CD4-positive, alpha-beta T cell treated with Interleukin-1 beta for 1 hour (primary cell): ENCODE measurements around the gene IDS.
"Not testable (repeated sequence)": the region's sequence is repeated elsewhere in the genome, so short reads cannot be mapped to it uniquely, and the experiment has no call there.

Experiments used
- DNase-seq, 2 donors: peaks; one replicate each; pipeline ENCODE4 v3.0.0-alpha.2; 2020 to 2022

The IDS gene

GRCh38 chrX:149504915-149505651, at the start of gene IDS:
Gene IDS, minus strand, starts transcription at chrX:149505306. Its CDS starts 169 bp downstream, at chrX:149505137.
- peak; percentile 91 to 93 for DNase-seq

- not testable (repeated sequence) for DNase-seq
Observed at GRCh38 chrX:149551939-149552248, 46.8 kb upstream of the IDS start.

- DNase-seq = not testable (repeated sequence)
Observed at GRCh38 chrX:149551245-149551938, 46.3 kb upstream of the IDS start.

GRCh38 chrX:149550454-149550853, 45.3 kb upstream of the IDS start:
- not testable (repeated sequence) for DNase-seq

- DNase-seq = not testable (repeated sequence)
Observed at GRCh38 chrX:149549701-149550100, 44.6 kb upstream of the IDS start, which contains the start of gene HSFX3. Gene HSFX3, minus strand, starts transcription at chrX:149549924. Its CDS starts 72 bp downstream, at chrX:149549852.

- not testable (repeated sequence) for DNase-seq
Observed at GRCh38 chrX:149547782-149548181, 42.7 kb upstream of the IDS start.

GRCh38 chrX:149546962-149547361, 41.9 kb upstream of the IDS start:
- DNase-seq = not testable (repeated sequence)

- DNase-seq = not testable (repeated sequence)
Observed at GRCh38 chrX:149545545-149546543, 40.7 kb upstream of the IDS start.

- DNase-seq = no peak
Observed at GRCh38 chrX:149541521-149542047, 36.5 kb upstream of the IDS start.

- DNase-seq = peak; percentile 89 to 95
Observed at GRCh38 chrX:149540621-149541520, 35.8 kb upstream of the IDS start, which contains the start of gene EOLA1. Gene EOLA1, plus strand, starts transcription at chrX:149541012. Its CDS starts 4,619 bp downstream, at chrX:149545631.

GRCh38 chrX:149540131-149540620, 35.1 kb upstream of the IDS start:
- DNase-seq = peak; percentile 89 to 93

- DNase-seq = peak; percentile 92 to 95
Observed at GRCh38 chrX:149539283-149540130, 34.4 kb upstream of the IDS start.

GRCh38 chrX:149537474-149537873, 32.4 kb upstream of the IDS start:
- not testable (repeated sequence) for DNase-seq

- DNase-seq = not testable (repeated sequence)
Observed at GRCh38 chrX:149534926-149535602, 30.0 kb upstream of the IDS start.

GRCh38 chrX:149533999-149534398, 28.9 kb upstream of the IDS start:
- DNase-seq = not testable (repeated sequence)

- DNase-seq = not testable (repeated sequence)
Observed at GRCh38 chrX:149532868-149533267, 27.8 kb upstream of the IDS start.

- no peak for DNase-seq
Observed at GRCh38 chrX:149531599-149531998, 26.5 kb upstream of the IDS start.

GRCh38 chrX:149528381-149528780, 23.3 kb upstream of the IDS start:
- no peak for DNase-seq

GRCh38 chrX:149527705-149528104, 22.6 kb upstream of the IDS start:
- peak; percentile 56 to 76 for DNase-seq
